Epithelial cell of esophagus (primary cell): ENCODE results near the gene IL13RA1.

Experiments
- DNase-seq: peaks from one replicate; pipeline ENCODE4 v3.0.0; 2010; ENCODE audit warnings: low read depth
- H3K4me3 ChIP-seq: 2 replicates; pipeline ENCODE4 v1.5.1; 2011; ENCODE audit warnings: mild to moderate bottlenecking, low read length, control low read depth
- CTCF ChIP-seq: IDR thresholded peaks from 2 replicates; pipeline ENCODE4 v1.5.1; 2011; ENCODE audit warnings: low read depth, mild to moderate bottlenecking, low read length, control low read depth, inconsistent platforms; ENCODE audit not compliant: insufficient read depth; ENCODE audit errors: missing control alignments

Gene IL13RA1

GRCh38 chrX:118726887-118727685 lies at the start of gene IL13RA1:
IL13RA1 (plus strand) TSS chrX:118727606; CDS start chrX:118727639, 33 bp downstream.
- DNase-seq, result peak; percentile 87
- no peak for TF ChIP-seq CTCF

GRCh38 chrX:118679290-118679689 lies 48.1 kb upstream of the IL13RA1 start:
- no peak overlapping the region for H3K4me3 ChIP-seq
- no peak for DNase-seq
- TF ChIP-seq CTCF, result no peak

More at GRCh38 chrX:118726887-118727685, at the start of gene IL13RA1:
- peak within 1 kb of the TSS; percentile 52 for H3K4me3 ChIP-seq

- DNase-seq, result no peak
- TF ChIP-seq CTCF, result no peak
- no peak overlapping the region for H3K4me3 ChIP-seq
Observed at GRCh38 chrX:118682258-118683014, 45.0 kb upstream of the IL13RA1 start.

GRCh38 chrX:118685393-118685792 lies 42.0 kb upstream of the IL13RA1 start:
- H3K4me3 ChIP-seq, result no peak overlapping the region
- DNase-seq, result no peak
- no peak for TF ChIP-seq CTCF

- DNase-seq, result no peak
- no peak overlapping the region for H3K4me3 ChIP-seq
- TF ChIP-seq CTCF, result no peak
Observed at GRCh38 chrX:118688935-118689334, 38.5 kb upstream of the IL13RA1 start.

GRCh38 chrX:118693843-118694242 lies 33.6 kb upstream of the IL13RA1 start:
- H3K4me3 ChIP-seq, result no peak overlapping the region

More at GRCh38 chrX:118693843-118694242, 33.6 kb upstream of the IL13RA1 start:
- DNase-seq, result no peak
- TF ChIP-seq CTCF, result no peak
